Muscle of arm (tissue), 12 donors: ENCODE measurements around the gene CLEC12A. TPM values are rescaled to one million over a fixed set of nuclear protein-coding genes. Genes with fewer than 3 reads are reported as not detected.

Experiments
- DNase-seq: peaks from one replicate; pipeline ENCODE4 v3.0.0-alpha.2; 2013
- polyA plus RNA-seq, 12 donors: library from polyadenylated mRNA; unstranded; fragments of 120-200 nt; gene quantifications; one replicate each; pipeline ENCODE4 v1.2.1, GENCODE V29; 2013; ENCODE audit not compliant: insufficient read length in 12 of 12

CLEC12A gene
- polyA plus RNA-seq, 12 donors: 0.35 to 1.9 (median 0.61) TPM; not detected in 3

DNA sequence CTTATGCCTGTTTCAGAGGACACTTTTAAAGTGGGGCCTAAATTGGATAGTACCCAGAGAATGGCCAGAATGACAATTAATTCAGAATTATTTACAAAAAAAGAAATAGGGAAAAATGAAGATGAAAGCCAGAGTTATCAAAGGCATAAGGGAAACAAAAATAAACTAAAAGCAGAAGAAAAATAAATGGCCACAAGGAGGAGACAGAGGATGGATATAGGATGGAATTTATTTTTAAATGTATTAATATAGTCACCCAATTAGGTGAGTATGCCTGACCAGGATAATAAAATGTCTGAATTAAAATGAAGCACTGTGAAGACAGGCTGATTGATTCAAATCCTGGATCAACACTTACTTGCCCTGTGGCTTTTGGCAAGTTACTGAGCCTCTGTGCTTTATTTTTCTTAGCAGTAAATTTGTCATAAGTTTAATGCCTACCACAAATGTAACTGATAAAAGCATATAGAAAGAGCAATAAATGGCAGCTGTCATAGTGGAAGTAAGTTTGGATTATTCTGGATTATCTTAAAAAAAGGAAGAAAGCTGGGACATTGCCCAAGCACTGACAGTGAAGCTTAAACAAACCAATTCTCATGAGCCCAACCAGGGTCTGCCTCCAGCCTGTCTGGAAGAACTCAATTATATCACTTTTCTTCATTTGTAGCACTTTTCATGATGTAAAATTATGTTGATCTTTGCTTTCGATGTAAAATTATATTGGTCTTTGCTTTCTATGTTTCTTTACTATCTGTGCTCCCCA lies 62.8 kb downstream of the CLEC12A start:
- DNase-seq: peak; percentile 15

Other genes starting within 250 kb of the CLEC12A start
- under 1 TPM in 2 of 12 donors, not detected in 10; 0.21 to 0.91 TPM for gene CLECL1, start 238.3 kb upstream of the CLEC12A start, polyA plus RNA-seq
- 1 to 10 TPM in 6 of 12 donors, under 1 TPM in 4, not detected in 2; 0.66 to 5.8 (median 1.1) TPM for gene CD69, start 210.5 kb upstream of the CLEC12A start, polyA plus RNA-seq
- gene KLRF1, start 143.9 kb upstream of the CLEC12A start, polyA plus RNA-seq: under 1 TPM in 8 of 12 donors, not detected in 4; 0.14 to 0.85 (median 0.46) TPM
- gene CLEC2B, start 102.1 kb upstream of the CLEC12A start, polyA plus RNA-seq: 1 to 10 TPM in 10 of 12 donors, not detected in 2; 1.3 to 7.2 (median 1.9) TPM
- under 1 TPM in 2 of 12 donors, not detected in 10; 0.25 to 0.47 TPM for gene KLRF2, start 89.9 kb upstream of the CLEC12A start, polyA plus RNA-seq
- 1 to 10 TPM in 2 of 12 donors, not detected in 10; 1.1 to 4.1 TPM for gene CLEC2A, start 39.0 kb upstream of the CLEC12A start, polyA plus RNA-seq
- under 1 TPM in 6 of 12 donors, not detected in 6; 0.13 to 0.36 (median 0.31) TPM for gene CLEC1B, start 27.7 kb downstream of the CLEC12A start, polyA plus RNA-seq
- gene CLEC12B, start 39.2 kb downstream of the CLEC12A start, polyA plus RNA-seq: under 1 TPM in 3 of 12 donors, not detected in 9; 0.07 to 0.25 (median 0.14) TPM
- gene CLEC9A, start 59.3 kb downstream of the CLEC12A start, polyA plus RNA-seq: 1 to 10 TPM in 1 of 12 donors, under 1 TPM in 9, not detected in 2; 0.11 to 2.0 (median 0.25) TPM
- 1 to 10 TPM in 10 of 12 donors, not detected in 2; 1.9 to 5.3 (median 3.3) TPM for gene CLEC1A, start 127.6 kb downstream of the CLEC12A start, polyA plus RNA-seq
- 1 to 10 TPM in 9 of 12 donors, under 1 TPM in 2, not detected in 1; 0.77 to 6.1 (median 2.0) TPM for gene CLEC7A, start 158.8 kb downstream of the CLEC12A start, polyA plus RNA-seq
- 1 to 10 TPM in 8 of 12 donors, under 1 TPM in 2, not detected in 2; 0.69 to 2.5 (median 1.2) TPM for gene OLR1, start 200.7 kb downstream of the CLEC12A start, polyA plus RNA-seq
- gene TMEM52B, start 207.6 kb downstream of the CLEC12A start, polyA plus RNA-seq: under 1 TPM in 9 of 12 donors, not detected in 3; 0.04 to 0.96 (median 0.26) TPM
- 10 to 100 TPM in 11 of 12 donors, not detected in 1; 21.2 to 63.3 (median 25.2) TPM for gene GABARAPL1, start 241.5 kb downstream of the CLEC12A start, polyA plus RNA-seq